ENCODE measurements around the gene SERPINE1.
A peak's percentile ranks its signal among the peaks of the same experiment; 100 is the strongest.

SERPINE1 gene

DNA sequence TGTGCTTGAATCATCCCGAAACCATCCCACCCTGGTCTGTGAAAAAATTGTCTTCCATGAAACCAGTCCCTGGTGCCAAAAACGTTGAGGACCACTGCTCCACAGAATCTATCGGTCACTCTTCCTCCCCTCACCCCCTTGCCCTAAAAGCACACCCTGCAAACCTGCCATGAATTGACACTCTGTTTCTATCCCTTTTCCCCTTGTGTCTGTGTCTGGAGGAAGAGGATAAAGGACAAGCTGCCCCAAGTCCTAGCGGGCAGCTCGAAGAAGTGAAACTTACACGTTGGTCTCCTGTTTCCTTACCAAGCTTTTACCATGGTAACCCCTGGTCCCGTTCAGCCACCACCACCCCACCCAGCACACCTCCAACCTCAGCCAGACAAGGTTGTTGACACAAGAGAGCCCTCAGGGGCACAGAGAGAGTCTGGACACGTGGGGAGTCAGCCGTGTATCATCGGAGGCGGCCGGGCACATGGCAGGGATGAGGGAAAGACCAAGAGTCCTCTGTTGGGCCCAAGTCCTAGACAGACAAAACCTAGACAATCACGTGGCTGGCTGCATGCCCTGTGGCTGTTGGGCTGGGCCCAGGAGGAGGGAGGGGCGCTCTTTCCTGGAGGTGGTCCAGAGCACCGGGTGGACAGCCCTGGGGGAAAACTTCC lies 784 bp upstream of the SERPINE1 start:
- no peaks in the 10 kb centered on the region for H3K36me3 ChIP-seq (ENCODE audit: control insufficient read depth in 2 of 2, insufficient read depth in 1 of 2, low read length in 2 of 2)
- no peak overlapping the region for H3K27ac ChIP-seq (ENCODE audit: extremely low read depth, low read depth, low read length)
- H3K4me3 ChIP-seq (ENCODE audit: low read depth, low read length): no peak overlapping the region
- TF ChIP-seq ZNF16 (tag by site-specific recombination; IDR thresholded peaks at IDR 0.05; ENCODE audit: low read depth) (no peak), BCL6B (tag by site-specific recombination; IDR thresholded peaks at IDR 0.05) (0 out of 2 replicates have a peak, but pooled peaks have one; percentile 18), PRDM2 (tag by site-specific recombination; IDR thresholded peaks at IDR 0.05; ENCODE audit: borderline replicate concordance) (no peak)
- TF ChIP-seq, protein P1, sequence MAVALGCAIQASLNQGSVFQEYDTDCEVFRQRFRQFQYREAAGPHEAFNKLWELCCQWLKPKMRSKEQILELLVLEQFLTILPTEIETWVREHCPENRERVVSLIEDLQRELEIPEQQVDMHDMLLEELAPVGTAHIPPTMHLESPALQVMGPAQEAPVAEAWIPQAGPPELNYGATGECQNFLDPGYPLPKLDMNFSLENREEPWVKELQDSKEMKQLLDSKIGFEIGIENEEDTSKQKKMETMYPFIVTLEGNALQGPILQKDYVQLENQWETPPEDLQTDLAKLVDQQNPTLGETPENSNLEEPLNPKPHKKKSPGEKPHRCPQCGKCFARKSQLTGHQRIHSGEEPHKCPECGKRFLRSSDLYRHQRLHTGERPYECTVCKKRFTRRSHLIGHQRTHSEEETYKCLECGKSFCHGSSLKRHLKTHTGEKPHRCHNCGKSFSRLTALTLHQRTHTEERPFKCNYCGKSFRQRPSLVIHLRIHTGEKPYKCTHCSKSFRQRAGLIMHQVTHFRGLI (tag by site-specific recombination; IDR thresholded peaks at IDR 0.05): peak; percentile 71; the same call in 1 of the 2 replicates
- no peaks in the 10 kb centered on the region; the same call in 1 of the 2 replicates for H3K4me1 ChIP-seq (ENCODE audit: control insufficient read depth, insufficient read depth, low read length)
- CTCF ChIA-PET: interaction anchor here (0.6 to 6.7 kb wide), 7 partner anchors 11 to 860 kb away, joined by 3 to 37 read pairs (median 3); partner anchors contain the start of gene TRIM56
- POLR2A ChIA-PET: interaction anchor here (0.6 to 1.6 kb wide), 7 partner anchors 10 to 250 kb away, joined by 3 to 4 read pairs (median 3); partner anchors contain the start of gene VGF
- no peaks in the 10 kb centered on the region for H3K9me3 ChIP-seq (ENCODE audit: control insufficient read depth, insufficient read depth, low read depth, low read length)

GRCh38 chr7:101127460-101128039 lies 646 bp downstream of the SERPINE1 start:
- ChIA-PET CTCF (interaction anchor here (0.7 to 6.7 kb wide), 3 partner anchors 10 to 30 kb away, joined by 3 to 37 read pairs (median 5); no protein-coding TSS in a partner anchor), POLR2A (no interaction called here)
- peak; percentile 85 for TF ChIP-seq ZNF366 (tag by site-specific recombination; conservative IDR thresholded peaks at IDR 0.05)
- TF ChIP-seq ZBTB26 (tag by site-specific recombination; optimal IDR thresholded peaks at IDR 0.05): no peak
- TF ChIP-seq ZEB2 (tag by site-specific recombination; IDR thresholded peaks at IDR 0.05): no peak
- no peaks in the 10 kb centered on the region for H3K9me3 ChIP-seq (ENCODE audit: control insufficient read depth, insufficient read depth, low read depth, low read length)
- H3K27ac ChIP-seq (ENCODE audit: extremely low read depth, low read depth, low read length): no peak overlapping the region
- H3K4me3 ChIP-seq (ENCODE audit: low read depth, low read length): no peak overlapping the region
- no peaks in the 10 kb centered on the region; the same call in 1 of the 2 replicates for H3K4me1 ChIP-seq (ENCODE audit: control insufficient read depth, insufficient read depth, low read length)
- no peaks in the 10 kb centered on the region for H3K36me3 ChIP-seq (ENCODE audit: control insufficient read depth in 2 of 2, insufficient read depth in 1 of 2, low read length in 2 of 2)

All from HEK293 (cell line).